ENCODE results near the gene RASGRF1.

RASGRF1 gene

DNA sequence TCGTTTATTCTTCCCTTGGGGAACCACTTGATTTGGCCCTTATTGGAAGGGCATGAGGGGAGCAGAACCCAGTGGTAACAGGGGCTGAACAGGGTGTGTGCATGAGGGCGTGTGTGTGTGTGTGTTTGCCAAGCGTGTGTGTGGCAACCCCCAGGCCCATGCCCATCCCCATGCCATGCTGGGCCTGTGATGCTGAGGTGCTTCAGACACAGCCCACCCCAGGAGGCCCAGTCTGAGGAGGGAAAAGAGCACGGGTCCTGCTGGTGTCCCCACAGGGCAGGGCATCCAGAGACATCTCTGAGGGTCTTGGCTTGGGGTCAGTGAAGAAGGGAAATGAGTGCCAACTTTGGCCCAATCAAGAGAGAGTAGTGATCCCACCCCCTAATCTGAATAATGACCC is 71.6 kb downstream of the RASGRF1 start:
- TF ChIP-seq TEAD4 (IDR thresholded peaks at IDR 0.05): no peak

GRCh38 chr15:79017953-79018352 is 72.6 kb downstream of the RASGRF1 start:
- no peak for TF ChIP-seq EP300 (IDR thresholded peaks at IDR 0.05; ENCODE audit: borderline replicate concordance)
- no peak for TF ChIP-seq CEBPB (IDR thresholded peaks at IDR 0.05)
- TF ChIP-seq, protein P1, sequence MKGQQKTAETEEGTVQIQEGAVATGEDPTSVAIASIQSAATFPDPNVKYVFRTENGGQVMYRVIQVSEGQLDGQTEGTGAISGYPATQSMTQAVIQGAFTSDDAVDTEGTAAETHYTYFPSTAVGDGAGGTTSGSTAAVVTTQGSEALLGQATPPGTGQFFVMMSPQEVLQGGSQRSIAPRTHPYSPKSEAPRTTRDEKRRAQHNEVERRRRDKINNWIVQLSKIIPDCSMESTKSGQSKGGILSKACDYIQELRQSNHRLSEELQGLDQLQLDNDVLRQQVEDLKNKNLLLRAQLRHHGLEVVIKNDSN (IDR thresholded peaks at IDR 0.05): no peak
- no peak for TF ChIP-seq EGR1 (IDR thresholded peaks at IDR 0.05)
- no peak for TF ChIP-seq TAF1 (IDR thresholded peaks at IDR 0.05; ENCODE audit: low read depth)
- TF ChIP-seq YY1 (IDR thresholded peaks at IDR 0.05; ENCODE audit: low read depth): no peak
- no peak for TF ChIP-seq TEAD4 (IDR thresholded peaks at IDR 0.05)
- no peak for TF ChIP-seq NFIC (IDR thresholded peaks at IDR 0.05)
- no peak for TF ChIP-seq CREB1 (IDR thresholded peaks at IDR 0.05; ENCODE audit: low read depth)
- no peak for TF ChIP-seq ZBTB7A (IDR thresholded peaks at IDR 0.05; ENCODE audit: low read depth)
- no peak for TF ChIP-seq TCF12 (IDR thresholded peaks at IDR 0.05; ENCODE audit: low read depth)
- no peak for TF ChIP-seq FOXM1 (IDR thresholded peaks at IDR 0.05; ENCODE audit: borderline replicate concordance, low read depth)
- TF ChIP-seq, protein P2, sequence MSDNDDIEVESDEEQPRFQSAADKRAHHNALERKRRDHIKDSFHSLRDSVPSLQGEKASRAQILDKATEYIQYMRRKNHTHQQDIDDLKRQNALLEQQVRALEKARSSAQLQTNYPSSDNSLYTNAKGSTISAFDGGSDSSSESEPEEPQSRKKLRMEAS (IDR thresholded peaks at IDR 0.05): no peak
- no peak for TF ChIP-seq REST (IDR thresholded peaks at IDR 0.05; ENCODE audit: low read depth)
- no peak for TF ChIP-seq RAD21 (IDR thresholded peaks at IDR 0.05; ENCODE audit: low read depth)

DNA sequence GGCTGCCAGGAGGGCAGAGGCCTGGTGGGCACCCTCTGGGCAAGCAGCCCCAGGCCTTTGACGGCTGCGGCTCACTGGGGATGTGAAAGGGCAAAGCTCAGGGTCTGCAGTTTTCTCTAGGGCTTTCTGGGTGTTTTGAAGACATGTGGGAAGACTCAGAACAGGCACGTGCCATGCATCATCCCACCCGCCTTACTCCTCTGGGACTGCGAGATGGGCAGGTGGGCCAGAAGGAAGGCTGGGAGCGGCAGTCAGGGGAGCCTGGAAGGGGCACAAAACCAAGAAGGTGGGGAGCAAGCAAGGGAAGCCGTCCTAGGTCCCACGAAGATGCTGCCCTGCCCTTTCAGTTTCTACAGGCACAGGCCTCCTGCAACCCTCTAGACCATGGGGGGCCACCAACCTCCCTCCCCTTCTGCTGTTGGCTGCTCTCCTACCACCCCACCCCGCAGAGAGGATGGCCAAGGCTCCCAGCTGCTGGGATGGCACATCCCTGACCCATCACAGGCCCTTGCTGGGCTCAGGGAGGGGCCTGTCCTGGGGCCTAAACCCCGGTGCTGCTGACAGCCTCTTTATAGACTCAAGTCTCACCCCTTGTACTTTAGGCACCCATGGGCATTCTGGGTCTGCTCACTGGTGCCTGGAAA is 73.9 kb downstream of the RASGRF1 start:
- no peak for TF ChIP-seq FOXM1 (IDR thresholded peaks at IDR 0.05; ENCODE audit: borderline replicate concordance, low read depth)
- no peak for TF ChIP-seq TEAD4 (IDR thresholded peaks at IDR 0.05)
- no peak for TF ChIP-seq EGR1 (IDR thresholded peaks at IDR 0.05)
- TF ChIP-seq RAD21 (IDR thresholded peaks at IDR 0.05; ENCODE audit: low read depth): no peak
- TF ChIP-seq EP300 (IDR thresholded peaks at IDR 0.05; ENCODE audit: borderline replicate concordance): no peak
- TF ChIP-seq ZBTB7A (IDR thresholded peaks at IDR 0.05; ENCODE audit: low read depth): no peak
- no peak for TF ChIP-seq CREB1 (IDR thresholded peaks at IDR 0.05; ENCODE audit: low read depth)
- TF ChIP-seq, protein P2 (IDR thresholded peaks at IDR 0.05): no peak
- TF ChIP-seq TAF1 (IDR thresholded peaks at IDR 0.05; ENCODE audit: low read depth): no peak
- TF ChIP-seq CEBPB (IDR thresholded peaks at IDR 0.05): no peak
- no peak for TF ChIP-seq YY1 (IDR thresholded peaks at IDR 0.05; ENCODE audit: low read depth)
- TF ChIP-seq, protein P1 (IDR thresholded peaks at IDR 0.05): no peak
- no peak for TF ChIP-seq TCF12 (IDR thresholded peaks at IDR 0.05; ENCODE audit: low read depth)
- no peak for TF ChIP-seq NFIC (IDR thresholded peaks at IDR 0.05)
- TF ChIP-seq REST (IDR thresholded peaks at IDR 0.05; ENCODE audit: low read depth): no peak

GRCh38 chr15:79015416-79015815 is 75.2 kb downstream of the RASGRF1 start:
- no peak for TF ChIP-seq CEBPB (IDR thresholded peaks at IDR 0.05)
- TF ChIP-seq ZBTB7A (IDR thresholded peaks at IDR 0.05; ENCODE audit: low read depth): no peak
- no peak for TF ChIP-seq REST (IDR thresholded peaks at IDR 0.05; ENCODE audit: low read depth)
- no peak for TF ChIP-seq NFIC (IDR thresholded peaks at IDR 0.05)
- no peak for TF ChIP-seq RAD21 (IDR thresholded peaks at IDR 0.05; ENCODE audit: low read depth)
- no peak for TF ChIP-seq TCF12 (IDR thresholded peaks at IDR 0.05; ENCODE audit: low read depth)
- TF ChIP-seq YY1 (IDR thresholded peaks at IDR 0.05; ENCODE audit: low read depth): no peak
- no peak for TF ChIP-seq CREB1 (IDR thresholded peaks at IDR 0.05; ENCODE audit: low read depth)
